Ovary (tissue), 9 donors: ENCODE results near the gene NUDCD3. TPM values are rescaled to one million over a fixed set of nuclear protein-coding genes. Genes with fewer than 3 reads are reported as not detected.

ENCODE experiments used
- DNase-seq, 5 donors: peaks; one replicate each; pipeline ENCODE4 v3.0.0-alpha.2; 2019 to 2020
- H3K27ac ChIP-seq, 2 donors: fragments of 200-600 bp; one replicate each; pipeline versions ENCODE4 v1.5.1 to v1.8.0; 2019 to 2022
- H3K27me3 ChIP-seq: fragments of 200-600 bp; one replicate; pipeline ENCODE4 v1.8.0; 2022
- H3K36me3 ChIP-seq: fragments of 200-600 bp; sonication (generic); one replicate; pipeline ENCODE4 v1.5.1; 2019
- H3K4me1 ChIP-seq: one replicate; pipeline ENCODE4 v1.8.1; 2013; ENCODE audit warnings: mild to moderate bottlenecking, moderate library complexity; ENCODE audit not compliant: insufficient read depth
- H3K4me3 ChIP-seq: fragments of 200-600 bp; sonication (generic); one replicate; pipeline ENCODE4 v1.5.1; 2017
- H3K9me3 ChIP-seq, 2 donors: fragments of 200-600 bp in 1 of 2; sonication (generic) in 1 of 2; one replicate each; pipeline versions ENCODE4 v1.5.1 to v1.8.1; 2013 to 2019; ENCODE audit warnings: mild to moderate bottlenecking in 1 of 2, moderate library complexity in 1 of 2
- EP300 ChIP-seq: sonication (generic); formaldehyde crosslinking; IDR thresholded peaks from one replicate; pipeline ENCODE4 v1.6.1; 2017; ENCODE audit warnings: antibody characterized with exemption
- POLR2A ChIP-seq: fragments of 450-650 bp; IDR thresholded peaks from one replicate; pipeline ENCODE4 v1.6.1; 2017; ENCODE audit warnings: antibody characterized with exemption, mild to moderate bottlenecking, moderate library complexity
- WGBS, 3 donors: extraction: QIAGEN DNeasy Blood & Tissue Kit in 1 of 3; methylation state at CpG; one replicate each; pipeline versions ENCODE4 v1.1.5 to v1.1.7; 2013 to 2017; 5-methylcytosine and 5-hydroxymethylcytosine counted together
- intact Hi-C, 4 donors: fragments of 100-400 bp; cut with DNase I; formaldehyde crosslinking; loops; one replicate each; pipeline versions ENCODE4 v1.11.0 to v1.15.1; 2022 to 2023
- polyA plus RNA-seq, 2 donors: library from polyadenylated mRNA; stranded (reverse); fragments of 200-250 nt in 1 of 2; fragments of 350-450 nt in 1 of 2; fragmentation: Illumina TruSeq in 1 of 2; extraction: RNeasy Lipid Tissue Mini Kit (QIAGEN cat#74804) in 1 of 2; gene quantifications; one replicate each; pipeline ENCODE4 v1.2.3, GENCODE V29; 2013 to 2014
- total RNA-seq, 7 donors: library from RNA; depleted of rRNA in 2 of 7; stranded (reverse); fragments of >200 nt in 2 of 7; fragmentation: NEBNext Ultra II Directional in 3 of 7; extraction: Animal tissue kit (Norgen Biotek cat#: 25700) in 3 of 7; gene quantifications; one replicate each; pipeline versions ENCODE4 v1.1.0 to v1.2.4, GENCODE V29; 2016 to 2023
- TF ChIP-seq, protein P1 (sequence below), 3 donors: fragments of 450-650 bp in 2 of 3; fragments of 200-600 bp in 1 of 3; IDR thresholded peaks; one replicate each; pipeline versions ENCODE4 v1.5.1 to v1.8.0; 2016 to 2022; ENCODE audit warnings: antibody characterized with exemption in 3 of 3, mild to moderate bottlenecking in 1 of 3
- donor health status: DM: no; HTN: no; CAD: no; lungs with moderate emphysema.
- donor health status: DM: no; HTN: no; CAD: no.
- donor health status: Bipolar disorder and iron deficiency.
- donor health status: DM: yes; HTN: yes; CAD: no.
- donor health status: DM: no; HTN: no; CAD: no.
- donor health status: DM: yes; HTN: yes; CAD: no.

Gene NUDCD3
- total and polyA plus RNA-seq, 9 donors = 32.1 to 117 (median 102) TPM

DNA sequence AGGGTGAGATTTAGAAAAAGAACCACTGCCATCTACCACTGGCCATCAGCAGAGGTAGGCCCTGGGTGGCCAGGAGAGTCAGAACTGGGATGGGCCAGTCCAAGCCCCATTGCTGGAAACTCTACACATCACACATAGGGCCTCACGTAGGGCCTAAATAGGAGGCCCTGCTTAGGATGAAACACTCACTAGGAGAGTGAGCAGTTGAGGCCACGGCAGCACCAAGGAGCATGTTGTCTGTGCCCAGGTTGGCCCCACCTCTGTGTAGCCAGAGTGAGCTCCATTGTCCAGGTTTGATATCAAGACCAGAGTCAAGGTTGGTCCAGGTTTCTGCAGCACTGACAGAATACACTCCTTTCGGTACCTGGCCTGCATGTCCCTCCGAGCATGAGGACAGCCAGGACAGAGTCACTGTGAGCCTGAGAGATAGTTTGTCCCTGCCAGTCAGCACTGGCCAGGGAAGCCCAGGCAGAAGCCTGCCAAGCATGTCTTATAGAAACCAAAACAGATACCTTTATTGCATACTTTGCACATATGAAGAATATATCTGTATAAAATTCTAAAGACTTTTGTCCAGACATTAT lies 87.2 kb downstream of the NUDCD3 start:
- intact Hi-C loops = no loop called here
- Histone ChIP-seq H3K27ac (no peak overlapping the region), H3K36me3 (no peaks in the 10 kb centered on the region), H3K4me3 (no peak overlapping the region), H3K9me3 (no peaks in the 10 kb centered on the region), H3K4me1 (no peaks in the 10 kb centered on the region), H3K27me3 (no peaks in the 10 kb centered on the region)
- DNase-seq = no peak
- TF ChIP-seq, protein P1, sequence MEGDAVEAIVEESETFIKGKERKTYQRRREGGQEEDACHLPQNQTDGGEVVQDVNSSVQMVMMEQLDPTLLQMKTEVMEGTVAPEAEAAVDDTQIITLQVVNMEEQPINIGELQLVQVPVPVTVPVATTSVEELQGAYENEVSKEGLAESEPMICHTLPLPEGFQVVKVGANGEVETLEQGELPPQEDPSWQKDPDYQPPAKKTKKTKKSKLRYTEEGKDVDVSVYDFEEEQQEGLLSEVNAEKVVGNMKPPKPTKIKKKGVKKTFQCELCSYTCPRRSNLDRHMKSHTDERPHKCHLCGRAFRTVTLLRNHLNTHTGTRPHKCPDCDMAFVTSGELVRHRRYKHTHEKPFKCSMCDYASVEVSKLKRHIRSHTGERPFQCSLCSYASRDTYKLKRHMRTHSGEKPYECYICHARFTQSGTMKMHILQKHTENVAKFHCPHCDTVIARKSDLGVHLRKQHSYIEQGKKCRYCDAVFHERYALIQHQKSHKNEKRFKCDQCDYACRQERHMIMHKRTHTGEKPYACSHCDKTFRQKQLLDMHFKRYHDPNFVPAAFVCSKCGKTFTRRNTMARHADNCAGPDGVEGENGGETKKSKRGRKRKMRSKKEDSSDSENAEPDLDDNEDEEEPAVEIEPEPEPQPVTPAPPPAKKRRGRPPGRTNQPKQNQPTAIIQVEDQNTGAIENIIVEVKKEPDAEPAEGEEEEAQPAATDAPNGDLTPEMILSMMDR (IDR thresholded peaks at IDR 0.05) = no peak
- TF ChIP-seq EP300 (no peak), POLR2A (no peak)
- WGBS, 3 donors = 94 to 98% (median 96%) methylated on average over 4 of the region's 4 CpGs

DNA sequence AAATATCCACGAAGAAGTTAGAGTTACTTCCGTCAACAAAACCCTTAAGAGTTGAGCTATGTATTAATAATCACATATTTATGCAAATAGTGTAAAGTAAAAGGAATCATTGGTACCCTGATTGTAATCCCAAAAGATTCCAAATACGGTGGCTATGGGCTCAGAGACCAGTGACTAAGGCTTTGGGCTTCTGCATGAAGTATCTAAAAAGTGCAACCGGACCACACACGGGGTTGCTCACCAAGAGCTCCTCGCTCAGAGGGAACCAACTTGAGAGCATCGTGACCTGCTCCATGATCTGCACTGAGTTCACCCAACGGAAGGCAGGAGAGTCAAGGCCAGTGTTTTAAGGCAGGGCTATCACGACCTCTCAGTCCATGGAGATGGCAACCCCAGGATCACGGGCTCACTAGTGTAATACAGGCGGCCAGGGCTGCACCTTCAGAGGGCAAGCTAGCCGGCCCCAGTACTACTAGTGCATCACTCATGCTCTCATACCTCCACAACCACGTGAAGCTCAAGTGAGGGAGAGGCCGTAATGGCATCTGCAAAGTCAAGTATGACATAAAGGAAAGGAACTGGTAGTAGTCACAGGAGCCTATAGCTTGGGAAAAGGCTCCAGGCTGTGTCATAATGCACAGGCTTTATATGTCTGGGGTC lies 87.9 kb downstream of the NUDCD3 start:
- intact Hi-C loops = no loop called here
- TF ChIP-seq POLR2A (no peak), EP300 (no peak)
- TF ChIP-seq, protein P1 (IDR thresholded peaks at IDR 0.05) = no peak
- no peaks in the 10 kb centered on the region for H3K9me3 ChIP-seq
- no peak overlapping the region for H3K4me3 ChIP-seq
- no peaks in the 10 kb centered on the region for H3K36me3 ChIP-seq
- WGBS, 3 donors = 94 to 96% (median 94%) methylated on average over 14 of the region's 14 CpGs
- H3K27ac ChIP-seq = no peak overlapping the region
- DNase-seq = no peak
- peaks cover 2% of the 10 kb centered on the region for H3K4me1 ChIP-seq
- no peaks in the 10 kb centered on the region for H3K27me3 ChIP-seq

DNA sequence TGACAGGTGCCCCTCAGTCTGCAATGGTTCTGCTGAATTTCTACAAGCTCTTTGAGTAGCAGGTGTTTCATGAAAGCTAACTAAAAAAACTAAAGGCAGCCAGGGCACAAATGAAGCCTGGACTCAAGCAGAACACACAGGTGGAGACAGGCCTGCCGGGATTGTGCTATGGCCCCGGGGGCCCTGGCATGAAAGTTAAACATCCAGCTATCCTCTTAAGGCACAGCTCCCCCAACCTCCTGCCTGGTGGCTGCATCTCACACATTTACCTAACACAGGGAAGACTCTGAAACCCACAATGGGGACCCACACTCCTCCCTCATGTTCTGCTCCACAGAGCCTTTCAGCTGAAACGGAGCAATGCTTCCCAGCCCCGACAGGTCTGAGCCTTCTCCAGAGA lies 88.8 kb downstream of the NUDCD3 start:
- 93 to 97% (median 95%) methylated on average over 4 of the region's 4 CpGs for WGBS, 3 donors
- DNase-seq = no peak
- Histone ChIP-seq H3K27ac (no peak overlapping the region), H3K4me3 (no peak overlapping the region), H3K27me3 (no peaks in the 10 kb centered on the region), H3K4me1 (peaks cover 2% of the 10 kb centered on the region), H3K9me3 (no peaks in the 10 kb centered on the region), H3K36me3 (no peaks in the 10 kb centered on the region)
- TF ChIP-seq, protein P1 (IDR thresholded peaks at IDR 0.05) = no peak
- TF ChIP-seq POLR2A = no peak
- TF ChIP-seq EP300 = no peak
- intact Hi-C loops = no loop called here

DNA sequence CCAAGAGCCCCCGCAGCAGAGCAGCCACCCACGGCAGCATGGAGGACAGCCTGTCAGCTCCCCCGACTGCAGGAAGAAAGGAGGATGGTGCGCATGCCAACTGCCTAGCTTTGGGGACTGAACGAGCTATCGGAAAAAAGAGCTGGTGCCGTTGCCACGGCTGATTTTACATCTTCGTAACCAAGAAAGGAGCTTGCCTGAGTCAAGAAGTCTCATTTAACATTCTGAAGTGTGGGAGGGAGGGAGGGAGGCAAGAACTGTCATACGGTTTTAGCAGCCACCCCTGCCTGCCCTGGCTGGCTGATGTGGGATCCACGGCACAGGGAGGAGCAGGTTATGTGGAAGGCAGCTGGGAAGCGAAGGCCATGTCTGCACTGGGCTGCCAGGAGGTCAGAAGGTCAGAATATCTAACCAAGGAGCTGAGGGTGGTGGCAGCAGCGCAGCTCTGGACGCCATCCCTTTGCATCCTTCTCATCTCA lies 90.4 kb downstream of the NUDCD3 start:
- intact Hi-C loops = no loop called here
- DNase-seq = no peak
- Histone ChIP-seq H3K27ac (no peak overlapping the region), H3K27me3 (no peaks in the 10 kb centered on the region), H3K4me3 (no peak overlapping the region), H3K36me3 (no peaks in the 10 kb centered on the region), H3K4me1 (peaks cover 2% of the 10 kb centered on the region), H3K9me3 (no peaks in the 10 kb centered on the region)
- WGBS, 3 donors = 79 to 86% (median 79%) methylated on average over 14 of the region's 14 CpGs
- TF ChIP-seq, protein P1 (IDR thresholded peaks at IDR 0.05) = no peak
- TF ChIP-seq EP300 = no peak
- TF ChIP-seq POLR2A = no peak
